ENCODE measurements around the gene C10orf105. TPM values are rescaled to one million over a fixed set of nuclear protein-coding genes. Genes with fewer than 3 reads are reported as not detected.

The C10orf105 gene
- total RNA-seq, 2 donors from 2014 or later, result 0.08 TPM; not detected in 1

DNA sequence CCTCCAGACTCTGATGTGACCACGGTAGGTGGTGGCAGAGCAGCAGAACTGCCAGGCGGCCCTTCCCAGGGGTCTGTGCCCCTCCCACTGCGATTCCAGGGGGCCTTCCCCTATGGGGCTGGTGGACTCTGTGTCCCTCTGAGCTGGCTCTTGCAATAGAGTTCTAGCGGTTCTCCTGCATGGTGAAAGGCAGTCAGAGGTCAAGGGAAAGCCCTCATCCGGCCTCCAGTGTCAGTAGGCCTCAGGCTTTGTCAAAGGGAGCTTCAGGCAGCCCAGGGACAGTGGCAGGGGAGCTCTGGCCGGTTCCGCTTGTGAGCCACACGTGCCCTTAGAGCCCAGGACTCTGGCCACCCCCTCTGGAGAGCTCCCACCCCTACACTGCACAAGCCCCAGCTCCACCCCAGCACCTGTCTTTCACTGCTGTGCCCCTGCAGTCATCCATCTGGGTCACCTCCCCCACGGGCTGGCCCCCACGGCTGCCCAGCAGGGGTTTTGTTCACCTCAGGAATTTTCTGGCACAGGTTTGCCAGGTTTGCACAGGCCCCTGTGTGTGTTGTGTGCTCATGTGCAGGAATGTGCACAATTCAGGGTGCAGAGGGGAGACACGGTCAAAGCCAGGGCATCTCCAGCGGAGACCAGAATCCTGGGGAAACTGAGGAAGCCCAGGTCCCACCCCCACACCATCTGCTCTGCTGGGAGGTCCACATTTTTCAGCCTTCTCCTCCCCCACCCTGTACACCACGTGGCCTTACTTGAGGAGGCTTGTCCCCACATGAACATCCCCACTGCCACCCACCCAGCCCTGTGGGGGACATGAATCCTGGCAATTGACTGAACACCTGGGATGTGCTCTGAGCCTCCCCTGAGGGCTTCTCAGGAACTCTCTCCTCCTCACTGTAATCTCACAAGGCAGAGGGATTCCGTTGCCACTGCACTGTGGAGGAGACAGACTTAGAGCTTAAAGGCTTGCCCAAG lies 23.8 kb downstream of the C10orf105 start:
- ATAC-seq, result no peak
- intact Hi-C loops (cut with DNase I, micrococcal nuclease), result loop anchor here in 1 of 2 donors (5.0 kb wide), 1 partner anchor 378 kb away; the partner anchor contains the start of gene SLC29A3

DNA sequence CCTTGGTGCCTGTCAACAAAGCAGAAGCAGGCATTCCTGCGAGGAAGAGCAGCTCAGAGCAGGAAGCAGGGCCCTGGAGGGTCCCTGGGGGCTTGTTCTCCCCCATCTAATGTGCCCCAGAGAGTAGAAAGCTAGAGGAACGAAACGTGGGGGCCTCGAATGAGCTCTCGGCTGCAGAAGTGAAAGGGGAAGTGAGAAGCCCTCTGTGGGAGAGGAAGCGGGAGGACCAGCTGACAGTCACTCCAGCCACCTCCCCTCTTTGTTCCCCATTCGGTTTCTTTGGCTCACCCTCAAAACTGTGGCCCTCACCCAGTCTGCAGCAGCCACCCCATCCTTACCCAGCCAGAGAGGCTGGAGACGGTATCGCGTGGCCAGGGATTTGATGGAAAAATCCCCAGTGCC lies 25.0 kb downstream of the C10orf105 start:
- DNase-seq (peak; percentile 53 to 61), ATAC-seq (peak; percentile 38)
- intact Hi-C loops (cut with DNase I, micrococcal nuclease), result no loop called here

More for the DNA sequence above, 23.8 kb downstream of the C10orf105 start:
- DNase-seq, result no peak

DNA sequence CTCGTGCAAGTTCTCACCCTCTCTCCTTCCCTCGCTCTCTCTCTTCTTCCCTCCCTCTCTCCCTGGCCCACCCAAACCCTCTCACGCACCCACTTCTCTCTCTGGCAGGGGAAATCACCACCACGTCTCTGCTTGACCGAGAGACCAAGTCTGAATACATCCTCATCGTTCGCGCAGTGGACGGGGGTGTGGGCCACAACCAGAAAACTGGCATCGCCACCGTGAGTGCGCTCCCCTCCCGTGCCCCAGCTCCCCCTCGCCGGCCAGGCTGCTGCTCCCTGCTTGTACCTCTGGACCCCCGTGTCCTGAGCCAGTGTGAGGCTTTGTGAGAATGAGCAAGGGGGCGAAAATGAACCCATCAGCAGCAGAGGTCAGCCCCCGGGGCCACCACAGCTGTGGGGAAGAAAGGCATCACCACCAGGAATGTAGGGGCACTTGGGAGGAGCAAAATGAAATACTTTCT lies 25.5 kb downstream of the C10orf105 start:
- ATAC-seq, result no peak
- DNase-seq, result no peak
- intact Hi-C loops (cut with DNase I, micrococcal nuclease), result no loop called here

DNA sequence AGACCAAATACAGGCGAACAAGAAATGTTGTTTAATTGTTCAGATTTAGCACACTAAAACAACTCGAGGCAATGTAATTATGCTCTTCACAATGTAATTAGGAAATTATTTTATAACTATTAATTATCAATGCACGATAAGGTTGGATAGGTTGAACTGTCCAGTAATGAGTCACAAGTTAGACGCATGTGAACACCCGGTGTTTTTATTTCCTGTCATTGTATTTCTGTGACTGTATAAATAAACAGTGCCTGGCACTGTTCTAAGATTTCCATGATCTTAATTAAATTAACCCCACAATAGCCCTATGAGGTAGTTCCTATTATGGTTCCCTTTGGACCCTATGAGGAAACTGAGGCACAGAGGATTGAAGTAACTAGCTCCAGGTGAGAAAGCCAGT lies 26.2 kb downstream of the C10orf105 start:
- ATAC-seq (no peak), DNase-seq (no peak)
- intact Hi-C loops (cut with DNase I, micrococcal nuclease), result no loop called here

DNA sequence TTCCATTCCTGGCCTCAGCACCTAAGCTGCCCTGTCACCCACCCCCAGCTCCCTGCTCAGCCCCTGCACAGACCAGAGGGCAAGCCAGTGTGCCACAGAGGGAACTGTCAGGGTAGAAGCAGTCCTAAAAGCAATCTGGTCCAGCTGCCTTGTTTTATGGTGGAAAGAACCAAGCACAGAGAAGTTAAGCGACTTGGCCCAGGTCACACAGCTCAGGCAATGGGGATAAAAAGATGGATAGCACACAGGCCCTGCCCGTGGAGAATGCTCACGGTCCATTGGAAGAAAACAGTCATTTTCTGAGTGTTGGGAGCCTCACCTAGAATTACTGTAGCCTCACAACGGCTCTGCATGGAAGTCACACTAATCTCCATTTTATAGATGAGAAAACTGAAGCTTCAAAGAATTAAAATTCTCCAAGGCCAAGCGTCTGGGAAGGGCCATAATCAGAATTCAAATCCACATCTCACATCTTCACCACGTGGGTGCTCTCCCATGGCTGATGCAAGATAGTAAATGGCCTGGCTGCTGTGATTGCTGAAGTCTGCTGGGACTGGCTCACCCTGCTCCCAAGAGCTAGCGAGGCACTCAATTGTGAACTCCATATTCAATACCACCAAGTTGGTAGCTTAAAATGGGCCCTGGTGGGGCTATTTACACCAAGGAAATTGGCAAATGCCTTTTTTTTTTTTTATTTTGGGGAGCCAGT lies 26.8 kb downstream of the C10orf105 start:
- intact Hi-C loops (cut with DNase I, micrococcal nuclease), result no loop called here
- ATAC-seq (no peak), DNase-seq (no peak)

DNA sequence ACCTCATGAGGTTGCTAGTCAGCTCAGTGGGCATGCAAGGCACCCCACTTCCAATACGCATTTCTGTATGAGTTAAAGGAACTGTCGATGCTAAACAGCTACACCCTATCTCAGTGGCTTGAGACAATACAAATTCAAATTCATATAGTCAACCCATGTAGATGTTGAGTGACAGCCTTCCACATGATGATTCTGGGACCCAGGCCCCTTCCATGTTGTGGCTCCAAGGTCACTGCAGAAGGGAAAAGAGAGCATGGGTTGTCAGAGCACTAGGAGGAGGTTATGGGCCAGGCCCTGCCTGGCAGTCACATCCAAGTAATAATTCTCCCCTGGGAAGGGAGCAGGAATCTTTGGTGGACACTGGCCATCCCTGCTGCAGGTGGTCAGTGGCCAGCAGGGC lies 28.2 kb downstream of the C10orf105 start:
- intact Hi-C loops (cut with DNase I, micrococcal nuclease), result no loop called here
- no peak for ATAC-seq
- no peak for DNase-seq

DNA sequence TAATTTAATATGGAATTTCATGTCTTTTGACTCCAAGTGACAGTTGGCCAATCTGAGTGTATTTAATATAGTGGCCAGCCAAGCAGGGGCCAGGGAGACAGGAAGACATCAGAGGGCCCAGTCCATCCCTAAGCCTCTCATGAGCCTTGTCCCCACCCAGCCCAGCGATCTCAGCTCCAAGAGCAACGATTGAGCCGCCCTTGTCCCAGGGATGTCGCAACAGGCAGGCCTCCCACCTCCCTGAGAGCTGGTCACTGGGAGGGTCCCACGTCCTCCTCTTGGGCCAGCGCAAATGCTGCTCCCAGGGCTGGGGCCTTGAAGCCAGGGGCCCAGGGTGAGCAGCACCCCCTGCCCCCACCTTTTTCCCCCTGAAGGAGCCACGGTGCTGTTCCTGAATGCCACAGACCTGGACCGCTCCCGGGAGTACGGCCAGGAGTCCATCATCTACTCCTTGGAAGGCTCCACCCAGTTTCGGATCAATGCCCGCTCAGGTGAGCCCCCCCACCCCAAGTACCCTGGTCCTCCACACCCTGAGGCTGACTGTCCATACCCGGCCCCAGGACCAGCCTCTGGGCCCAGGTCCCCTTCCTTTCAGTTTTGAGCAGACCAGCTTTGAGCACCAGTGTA lies 29.4 kb downstream of the C10orf105 start:
- no peak for DNase-seq
- no peak for ATAC-seq
- intact Hi-C loops (cut with DNase I, micrococcal nuclease), result no loop called here

DNA sequence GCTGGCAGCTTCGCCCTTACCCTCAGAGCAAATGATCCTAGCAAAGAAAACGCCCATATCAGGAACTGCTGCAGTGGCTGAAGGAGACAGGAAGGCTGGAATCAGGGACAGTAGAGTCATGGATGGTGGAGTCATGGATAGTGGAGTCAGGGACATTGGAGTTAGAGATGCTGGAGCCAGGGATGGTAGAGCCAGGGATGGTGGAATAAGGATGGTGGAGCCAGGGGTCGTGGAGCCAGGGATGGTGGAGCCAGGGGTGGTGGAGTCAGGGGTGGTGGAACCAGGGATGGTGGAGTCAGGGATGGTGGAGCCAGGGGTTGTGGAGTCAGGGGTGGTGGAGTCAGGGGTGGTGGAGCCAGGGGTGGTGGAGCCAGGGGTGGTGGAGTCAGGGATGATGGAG lies 31.3 kb downstream of the C10orf105 start:
- intact Hi-C loops (cut with DNase I, micrococcal nuclease), result no loop called here
- ATAC-seq (no peak), DNase-seq (no peak)

DNA sequence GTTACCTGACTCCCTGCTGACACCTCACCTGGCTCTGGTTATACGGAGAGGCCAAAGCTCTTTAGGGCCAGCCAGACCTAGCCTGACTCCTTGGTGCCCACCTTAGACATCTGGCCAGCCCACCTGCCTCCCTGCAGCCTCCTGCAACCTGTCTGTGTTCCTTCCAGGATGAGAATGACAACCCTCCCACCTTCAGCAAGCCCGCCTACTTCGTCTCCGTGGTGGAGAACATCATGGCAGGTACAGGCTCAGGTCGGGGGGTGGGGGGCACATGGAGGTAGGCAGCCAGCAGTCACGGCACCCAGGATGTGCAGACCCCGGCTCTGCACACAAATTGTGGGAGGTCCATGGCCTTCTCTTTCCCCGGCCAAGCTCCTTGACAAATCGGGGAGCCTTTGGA lies 32.1 kb downstream of the C10orf105 start:
- intact Hi-C loops (cut with DNase I, micrococcal nuclease), result no loop called here
- no peak for ATAC-seq

DNA sequence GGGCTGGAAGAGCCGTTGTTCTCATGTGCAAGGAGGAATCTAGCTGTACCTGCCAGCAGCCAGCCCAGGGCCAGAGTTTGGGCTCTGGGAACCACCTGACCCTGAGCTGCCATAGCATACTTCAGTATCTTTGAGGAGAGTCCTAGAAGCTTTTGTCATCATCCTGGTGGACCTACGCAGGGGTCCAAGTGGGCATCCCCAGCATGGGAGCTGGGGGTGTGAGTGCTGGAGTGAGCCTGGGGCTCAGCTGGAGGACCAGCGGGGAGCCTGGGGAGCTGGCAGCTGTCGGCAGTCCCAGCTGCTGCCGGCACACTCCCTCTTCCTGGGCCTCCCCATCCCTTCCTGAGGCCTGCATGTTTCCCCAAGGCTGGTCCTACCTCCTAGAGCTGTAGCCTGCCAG lies 32.5 kb downstream of the C10orf105 start:
- no peak for ATAC-seq
- intact Hi-C loops (cut with DNase I, micrococcal nuclease), result no loop called here

More for the DNA sequence above, 32.1 kb downstream of the C10orf105 start:
- DNase-seq, result no peak

DNA sequence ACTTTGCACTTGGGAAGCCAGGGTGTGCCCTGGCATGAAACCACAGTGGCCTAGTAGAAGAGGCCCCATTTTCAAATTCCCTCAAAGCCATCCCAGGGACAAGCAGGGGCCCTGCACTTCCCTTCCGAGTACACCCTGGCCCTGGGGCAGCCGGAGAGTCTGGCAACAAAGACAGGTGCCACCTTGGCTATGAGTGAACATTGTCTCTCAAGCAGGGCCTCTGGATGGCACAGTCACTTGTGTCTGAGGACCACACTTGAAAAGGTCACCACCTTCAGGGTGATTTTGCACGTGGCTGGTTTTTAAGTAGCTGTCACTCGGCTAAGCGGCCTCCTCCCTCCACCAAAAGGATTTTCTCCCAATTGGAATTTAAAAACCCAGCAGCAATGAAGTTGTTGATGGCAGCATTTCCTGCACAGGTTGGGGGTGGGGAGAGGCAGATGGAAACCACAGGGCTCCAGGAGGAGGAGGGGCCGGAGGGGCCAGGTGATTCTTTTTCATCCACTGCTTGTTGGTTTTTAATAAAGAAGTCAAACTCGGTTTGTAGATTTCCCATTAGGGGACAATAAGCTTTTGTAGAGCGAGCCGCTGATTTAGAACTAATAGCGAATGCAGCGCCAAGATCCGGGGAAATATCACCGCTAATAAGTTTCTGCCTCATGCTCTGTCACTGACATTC lies 33.9 kb downstream of the C10orf105 start:
- no peak for DNase-seq
- intact Hi-C loops (cut with DNase I, micrococcal nuclease), result no loop called here
- no peak for ATAC-seq

More for the DNA sequence above, 32.5 kb downstream of the C10orf105 start:
- no peak for DNase-seq

DNA sequence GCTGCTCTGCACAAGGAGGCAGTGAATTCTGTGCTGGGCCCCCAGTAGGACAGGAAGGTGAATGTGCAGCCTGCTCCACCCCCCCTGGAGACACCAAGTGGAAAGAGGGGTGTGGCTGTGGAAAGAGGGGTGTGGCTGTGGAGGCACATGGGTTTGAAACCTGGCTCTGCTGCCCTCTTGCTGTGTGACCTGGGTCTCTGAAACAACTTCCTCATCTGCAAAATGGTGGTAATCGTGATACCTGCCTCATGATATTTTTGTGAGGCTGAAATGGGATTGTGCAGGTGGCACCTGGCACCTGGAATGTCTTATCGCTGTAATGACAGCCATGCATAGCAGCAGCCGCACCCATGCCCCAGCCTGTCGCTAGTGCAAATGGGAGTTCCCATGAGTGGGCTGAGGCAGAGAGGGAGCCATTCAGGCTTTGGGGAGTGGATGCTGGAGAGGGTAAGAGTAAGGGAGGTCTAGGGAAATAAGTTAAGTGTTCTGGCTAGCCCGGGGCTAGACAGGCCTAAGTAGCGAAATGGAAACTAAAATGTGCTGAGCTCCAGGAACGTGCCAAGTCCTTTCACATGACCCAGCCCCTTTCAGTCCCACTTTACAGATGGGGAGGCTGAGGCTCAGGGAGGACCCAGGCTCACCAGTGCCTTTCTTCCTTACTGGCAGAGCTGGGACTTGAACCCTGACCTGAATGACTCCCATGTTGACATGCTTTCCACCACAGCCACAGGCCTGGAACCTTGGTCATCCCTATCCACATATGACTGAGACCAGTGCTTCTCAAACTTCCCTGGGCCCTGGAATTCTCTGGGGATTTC lies 35.0 kb downstream of the C10orf105 start:
- ATAC-seq (peak; percentile 88), DNase-seq (peak in 1 of 2 donors; percentile 37)
- intact Hi-C loops (cut with DNase I, micrococcal nuclease), result no loop called here

DNA sequence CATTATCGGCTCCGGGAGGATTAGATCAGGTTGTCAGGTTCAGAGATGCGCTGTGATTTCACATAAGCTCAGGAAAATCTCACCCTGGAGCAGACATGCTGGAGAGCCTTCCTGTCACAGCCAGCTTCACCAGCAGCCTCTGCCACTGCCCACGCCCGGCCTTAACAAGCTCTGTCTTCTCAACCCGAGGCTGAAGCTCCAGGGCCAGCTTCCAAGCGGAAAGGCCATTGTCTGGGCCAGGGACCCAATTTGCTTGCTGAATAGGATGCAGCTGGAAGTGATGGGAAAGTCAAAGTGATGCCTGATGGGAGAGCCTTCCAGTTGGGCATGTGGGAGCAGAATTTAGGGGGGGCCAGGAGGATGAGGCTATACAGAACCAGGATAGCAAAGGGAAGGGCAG lies 36.3 kb downstream of the C10orf105 start:
- DNase-seq (no peak), ATAC-seq (no peak)
- intact Hi-C loops (cut with DNase I, micrococcal nuclease), result no loop called here

DNA sequence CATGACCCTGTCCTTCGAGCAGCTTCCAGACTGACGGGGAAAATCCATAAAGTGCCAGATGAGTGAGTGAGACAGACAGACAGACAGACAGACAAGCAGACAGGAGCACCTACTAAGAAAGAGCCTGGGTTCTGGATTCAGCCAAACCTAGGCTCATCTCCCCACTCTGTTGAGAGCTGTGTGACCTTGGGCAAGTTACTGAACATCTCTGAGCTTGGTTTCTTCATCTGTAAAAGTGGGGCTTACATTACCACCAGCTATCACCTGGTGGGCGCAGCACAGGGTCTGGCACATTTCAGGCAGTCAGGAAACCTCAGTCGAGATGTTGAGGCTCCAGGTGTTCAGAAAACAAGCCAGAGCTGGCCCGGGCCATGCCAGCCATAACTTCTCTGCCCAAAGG lies 37.6 kb downstream of the C10orf105 start:
- DNase-seq (no peak), ATAC-seq (no peak)
- intact Hi-C loops (cut with DNase I, micrococcal nuclease), result no loop called here

DNA sequence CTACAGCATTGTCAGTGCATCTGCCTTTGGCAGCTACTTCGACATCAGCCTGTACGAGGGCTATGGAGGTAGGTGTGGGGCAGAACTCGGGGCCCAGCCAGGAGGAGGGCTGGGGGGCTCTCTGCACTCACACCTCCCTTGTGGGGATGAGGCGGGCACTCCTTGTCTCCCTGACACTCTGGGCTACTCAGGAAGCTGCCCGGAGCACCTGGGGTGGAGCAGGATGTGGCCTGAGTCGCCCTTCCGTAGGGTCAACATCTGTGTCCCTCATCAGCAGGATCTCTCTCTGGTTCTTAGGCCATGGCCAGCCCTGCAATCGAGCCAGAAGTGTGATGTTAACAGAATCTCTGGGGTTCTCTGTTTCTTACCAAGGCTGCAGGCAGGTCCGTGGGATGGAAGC lies 40.2 kb downstream of the C10orf105 start:
- ATAC-seq, result no peak
- no peak for DNase-seq
- intact Hi-C loops (cut with DNase I, micrococcal nuclease), result no loop called here

DNA sequence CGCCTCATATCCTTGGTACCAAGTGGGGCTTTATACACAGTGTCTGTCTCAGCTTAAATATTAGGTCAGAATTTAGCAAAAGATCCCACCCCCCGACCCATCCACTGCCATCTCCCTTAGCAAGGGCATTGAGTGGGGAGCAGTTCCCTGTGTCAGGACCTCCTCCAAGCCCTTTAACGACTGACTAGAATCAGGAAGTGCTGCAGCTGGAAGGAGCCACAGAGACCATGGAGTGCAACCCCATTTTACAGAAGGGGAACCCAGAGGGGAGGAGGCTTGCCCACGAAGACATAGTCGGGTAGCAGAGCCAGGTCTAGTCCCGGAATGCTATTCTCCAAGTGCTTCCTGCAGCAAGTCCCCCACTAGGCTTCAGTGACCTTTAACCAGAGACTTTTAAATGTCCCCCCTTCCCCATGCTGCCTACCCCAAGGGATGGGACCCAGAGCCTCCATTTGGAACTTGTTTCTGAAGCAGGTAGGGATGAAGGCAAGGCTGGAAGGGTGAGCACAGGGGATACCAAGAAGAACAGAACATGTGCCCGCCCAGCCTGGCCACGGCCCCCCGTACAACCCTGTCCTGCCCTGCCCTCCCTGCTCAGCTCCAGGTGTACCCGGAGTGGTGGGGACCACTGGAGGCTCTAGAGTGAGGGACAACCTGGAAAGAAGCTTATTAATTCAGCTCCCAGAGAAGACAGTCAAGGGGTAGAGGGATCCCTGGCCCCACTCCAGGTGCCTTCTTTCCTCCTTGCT lies 41.3 kb downstream of the C10orf105 start:
- DNase-seq (no peak), ATAC-seq (no peak)
- intact Hi-C loops (cut with DNase I, micrococcal nuclease), result no loop called here

DNA sequence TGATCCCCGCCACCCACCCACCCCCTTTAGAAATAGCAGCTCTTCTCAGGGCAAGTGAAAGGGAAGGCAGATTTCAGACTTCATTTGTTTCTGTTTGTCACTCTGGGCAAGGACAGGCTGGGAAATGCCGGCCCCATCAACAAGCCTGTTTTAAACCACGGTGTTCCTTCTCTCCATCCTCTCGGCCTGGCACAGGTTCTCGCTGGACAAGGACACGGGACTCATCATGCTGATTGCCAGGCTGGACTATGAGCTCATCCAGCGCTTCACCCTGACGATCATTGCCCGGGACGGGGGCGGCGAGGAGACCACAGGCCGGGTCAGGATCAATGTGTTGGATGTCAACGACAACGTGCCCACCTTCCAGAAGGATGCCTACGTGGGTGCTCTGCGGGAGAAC lies 42.3 kb downstream of the C10orf105 start:
- DNase-seq, result no peak
- intact Hi-C loops (cut with DNase I, micrococcal nuclease), result no loop called here
- no peak for ATAC-seq

Measured in left colon (tissue), 2 donors.